ENCODE results near the gene KLHL3. TPM values are rescaled to one million over a fixed set of nuclear protein-coding genes. Genes with fewer than 3 reads are reported as not detected.

The KLHL3 gene
- total RNA-seq, 1 experiment from 2014 or later = 16.9 TPM

GRCh38 chr5:137619191-137619870 is 116.6 kb downstream of the KLHL3 start:
- no peaks in the 10 kb centered on the region for H3K9me3 Mint-ChIP-seq (ENCODE audit: low read depth, unreplicated experiment)
- no peak overlapping the region for H3K27ac Mint-ChIP-seq (ENCODE audit: unreplicated experiment)
- CTCF ChIA-PET = interaction anchor here (0.5 to 1.2 kb wide), 2 partner anchors 14 to 38 kb away, joined by 3 to 6 read pairs; no protein-coding TSS in a partner anchor
- no peak for DNase-seq
- TF ChIP-seq CTCF (IDR thresholded peaks at IDR 0.05; ENCODE audit: unreplicated experiment) = no peak
- H3K4me1 Mint-ChIP-seq (ENCODE audit: low read depth, unreplicated experiment) = no peaks in the 10 kb centered on the region
- H3K27me3 Mint-ChIP-seq (ENCODE audit: unreplicated experiment) = no peaks in the 10 kb centered on the region
- intact Hi-C loops (cut with micrococcal nuclease; ENCODE audit: unreplicated experiment) = no loop called here
- BruUV-seq (replicated peaks) = no TSS peak
- no peaks in the 10 kb centered on the region for H3K36me3 Mint-ChIP-seq (ENCODE audit: insufficient read depth, unreplicated experiment)
- no peak overlapping the region for H3K4me3 Mint-ChIP-seq (ENCODE audit: low read depth, unreplicated experiment)

GRCh38 chr5:137618476-137618875 is 117.4 kb downstream of the KLHL3 start:
- CTCF ChIA-PET = interaction anchor here (0.7 to 1.2 kb wide), 2 partner anchors 14 to 1375 kb away, joined by 3 to 6 read pairs; no protein-coding TSS in a partner anchor
- Mint-ChIP-seq H3K9me3 (ENCODE audit: low read depth, unreplicated experiment) (no peaks in the 10 kb centered on the region), H3K27ac (ENCODE audit: unreplicated experiment) (no peak overlapping the region), H3K4me3 (ENCODE audit: low read depth, unreplicated experiment) (no peak overlapping the region), H3K4me1 (ENCODE audit: low read depth, unreplicated experiment) (no peaks in the 10 kb centered on the region), H3K36me3 (ENCODE audit: insufficient read depth, unreplicated experiment) (no peaks in the 10 kb centered on the region), H3K27me3 (ENCODE audit: unreplicated experiment) (no peaks in the 10 kb centered on the region)
- DNase-seq = no peak
- BruUV-seq (replicated peaks) = no TSS peak
- intact Hi-C loops (cut with micrococcal nuclease; ENCODE audit: unreplicated experiment) = no loop called here
- TF ChIP-seq CTCF (IDR thresholded peaks at IDR 0.05; ENCODE audit: unreplicated experiment) = no peak

- Mint-ChIP-seq H3K9me3 (ENCODE audit: low read depth, unreplicated experiment) (no peaks in the 10 kb centered on the region), H3K36me3 (ENCODE audit: insufficient read depth, unreplicated experiment) (no peaks in the 10 kb centered on the region), H3K4me3 (ENCODE audit: low read depth, unreplicated experiment) (no peak overlapping the region), H3K27ac (ENCODE audit: unreplicated experiment) (no peak overlapping the region), H3K27me3 (ENCODE audit: unreplicated experiment) (no peaks in the 10 kb centered on the region), H3K4me1 (ENCODE audit: low read depth, unreplicated experiment) (no peaks in the 10 kb centered on the region)
- DNase-seq = no peak
- CTCF ChIA-PET = interaction anchor here (0.7 kb wide), 1 partner anchor 1374 kb away, joined by 6 read pairs; no protein-coding TSS in a partner anchor
- TF ChIP-seq CTCF (IDR thresholded peaks at IDR 0.05; ENCODE audit: unreplicated experiment) = no peak
- BruUV-seq (replicated peaks) = no TSS peak
- intact Hi-C loops (cut with micrococcal nuclease; ENCODE audit: unreplicated experiment) = no loop called here
Observed at GRCh38 chr5:137617528-137618205, 118.2 kb downstream of the KLHL3 start.

GRCh38 chr5:137616046-137616445 is 119.8 kb downstream of the KLHL3 start:
- no peak for TF ChIP-seq CTCF (IDR thresholded peaks at IDR 0.05; ENCODE audit: unreplicated experiment)
- CTCF ChIA-PET = interaction anchor here (0.6 kb wide), 1 partner anchor 127 kb away, joined by 5 read pairs; no protein-coding TSS in a partner anchor
- DNase-seq = no peak
- Mint-ChIP-seq H3K36me3 (ENCODE audit: insufficient read depth, unreplicated experiment) (no peaks in the 10 kb centered on the region), H3K27ac (ENCODE audit: unreplicated experiment) (no peak overlapping the region), H3K9me3 (ENCODE audit: low read depth, unreplicated experiment) (no peaks in the 10 kb centered on the region), H3K4me1 (ENCODE audit: low read depth, unreplicated experiment) (no peaks in the 10 kb centered on the region), H3K4me3 (ENCODE audit: low read depth, unreplicated experiment) (no peak overlapping the region), H3K27me3 (ENCODE audit: unreplicated experiment) (peaks cover 5% of the 10 kb centered on the region)
- intact Hi-C loops (cut with micrococcal nuclease; ENCODE audit: unreplicated experiment) = no loop called here
- BruUV-seq (replicated peaks) = no TSS peak
